GM18907 (cell line): ENCODE measurements around the gene EVI5L.

Experiments used
- ATAC-seq: cut with Tn5 transposase; IDR thresholded peaks from one replicate; pipeline ENCODE4 v1.9.1; 2021; ENCODE audit warnings: mild to moderate bottlenecking, moderate library complexity; ENCODE audit not compliant: unreplicated experiment

Gene EVI5L

GRCh38 chr19:7910321-7911161 is 80.5 kb downstream of the EVI5L start:
- no peak for ATAC-seq

- no peak for ATAC-seq
Observed at GRCh38 chr19:7911508-7912143, 81.6 kb downstream of the EVI5L start.

- ATAC-seq, result no peak
Observed at GRCh38 chr19:7912144-7912696, 82.2 kb downstream of the EVI5L start.

GRCh38 chr19:7912697-7913564 is 82.9 kb downstream of the EVI5L start:
- no peak for ATAC-seq

GRCh38 chr19:7913652-7914051 is 83.6 kb downstream of the EVI5L start:
- ATAC-seq, result no peak

- no peak for ATAC-seq
Observed at GRCh38 chr19:7914099-7914498, 84.1 kb downstream of the EVI5L start.
